GM19455 (cell line): Measurements from ENCODE around the gene DACH1.

Source experiments
- ATAC-seq: cut with Tn5 transposase; IDR thresholded peaks from one replicate; pipeline ENCODE4 v1.9.1; 2021; ENCODE audit not compliant: unreplicated experiment

The DACH1 gene

DNA sequence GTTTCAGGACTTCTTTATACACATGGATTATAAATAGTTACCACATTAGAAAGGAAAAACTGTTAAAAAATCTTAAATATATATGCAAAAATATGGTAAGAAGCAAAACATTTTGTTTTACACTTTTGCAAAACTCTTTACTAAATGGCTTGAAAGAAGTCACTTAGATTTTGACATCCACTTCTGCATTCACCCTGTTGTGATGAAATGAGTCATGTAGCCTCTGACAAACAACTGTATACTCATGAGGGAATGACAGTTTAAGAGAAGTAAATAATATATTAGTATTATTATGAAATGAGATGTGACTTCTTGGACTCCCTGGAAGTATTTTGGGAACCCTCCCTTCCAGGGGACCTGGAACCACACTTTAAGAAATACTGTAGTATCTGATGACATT is 275.6 kb downstream of the DACH1 start:
- ATAC-seq = no peak

DNA sequence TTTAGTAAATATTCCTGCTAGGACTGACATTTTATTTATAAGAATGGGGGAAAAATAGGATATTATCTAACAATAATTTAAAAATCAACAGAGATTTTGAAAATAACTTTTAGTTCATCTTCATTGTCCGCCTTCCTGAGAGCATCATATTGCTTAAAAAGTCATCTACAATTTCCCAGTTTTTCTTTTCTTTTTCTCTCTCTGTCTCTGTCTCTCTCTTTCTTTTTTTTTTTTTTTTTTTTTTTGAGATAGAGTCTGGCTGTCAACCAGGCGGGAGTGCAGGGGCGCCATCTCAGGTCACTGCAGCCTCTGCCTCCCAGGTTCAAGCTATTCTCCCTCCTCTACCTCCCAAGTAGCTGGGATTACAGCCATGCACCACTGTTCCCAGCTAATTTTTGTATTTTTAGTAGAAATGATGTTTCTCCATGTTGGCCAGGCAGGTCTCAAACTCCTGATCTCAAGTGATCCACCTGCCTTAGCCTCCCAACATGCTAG is 276.3 kb downstream of the DACH1 start:
- no peak for ATAC-seq

DNA sequence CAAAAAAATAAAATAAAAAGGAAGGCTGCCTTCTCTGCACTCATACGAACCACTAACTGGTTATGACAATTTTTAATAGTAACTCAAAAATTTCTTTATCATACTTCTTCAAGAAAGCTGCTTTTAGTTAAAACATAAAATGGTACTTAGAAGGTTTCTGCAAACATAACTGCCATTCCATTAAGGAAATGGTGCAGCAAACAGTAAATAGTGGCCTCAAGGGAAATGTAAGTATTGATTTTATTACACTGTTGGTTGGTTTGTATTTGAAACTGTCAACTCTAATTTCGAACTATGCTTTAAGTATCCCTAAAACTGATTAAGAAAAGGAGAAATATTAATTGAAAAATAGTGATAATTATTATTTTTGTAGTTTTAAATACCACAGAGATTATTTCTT is 278.0 kb downstream of the DACH1 start:
- no peak for ATAC-seq

DNA sequence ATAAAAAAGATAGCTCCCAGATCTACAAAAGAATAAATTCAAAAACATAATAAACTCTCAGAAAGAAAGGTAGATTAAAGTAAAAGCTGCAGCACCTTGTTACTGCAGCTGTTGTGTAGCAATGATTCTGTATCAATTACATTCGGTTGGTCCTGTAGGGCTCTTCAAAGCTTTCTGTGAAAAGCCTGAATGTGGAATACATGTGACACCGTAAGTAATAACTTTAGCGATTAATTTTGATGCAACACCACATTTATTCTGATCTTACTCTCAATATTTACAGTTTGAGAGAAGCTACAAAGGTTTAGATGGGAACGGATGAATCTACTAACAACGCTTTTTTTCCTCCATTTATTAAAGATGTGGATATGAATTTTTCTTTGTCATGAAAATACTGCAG is 279.2 kb downstream of the DACH1 start:
- ATAC-seq = no peak

DNA sequence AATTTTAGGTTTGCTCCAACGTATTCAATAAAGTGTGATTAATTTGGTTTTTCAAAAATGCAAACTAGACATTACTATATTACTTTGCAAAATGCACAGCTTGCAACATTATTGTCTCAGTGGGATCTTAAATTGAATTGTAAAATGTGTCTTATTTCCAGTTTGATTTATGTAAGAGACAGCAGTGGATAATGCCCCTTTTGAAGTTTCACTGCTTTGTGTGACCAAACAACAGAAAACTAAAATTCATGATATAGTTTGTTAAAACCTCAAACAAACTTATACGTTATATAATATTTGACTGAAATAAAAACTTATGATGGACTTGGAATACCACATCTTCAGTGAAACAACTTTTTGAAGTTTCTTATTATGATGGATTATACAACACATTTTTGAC is 279.8 kb downstream of the DACH1 start:
- no peak for ATAC-seq

DNA sequence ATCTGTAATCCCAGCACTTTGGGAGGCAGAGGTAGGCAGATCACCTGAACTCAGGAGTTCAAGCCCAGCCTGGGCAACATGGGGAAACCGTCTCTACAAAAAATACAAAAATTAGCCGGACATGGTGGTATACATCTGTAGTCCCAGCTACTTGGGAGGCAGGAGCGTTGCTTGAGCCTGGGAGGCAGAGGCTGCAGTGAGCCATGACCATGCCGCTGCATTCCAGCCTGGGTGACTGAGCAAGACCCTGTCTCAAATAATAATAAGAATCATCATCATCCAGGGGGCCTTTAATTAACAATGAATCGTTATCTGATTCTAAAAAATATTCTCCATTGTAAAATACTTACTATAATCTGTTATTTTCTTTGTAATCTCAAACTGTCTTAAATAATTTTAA is 283.4 kb downstream of the DACH1 start:
- no peak for ATAC-seq

DNA sequence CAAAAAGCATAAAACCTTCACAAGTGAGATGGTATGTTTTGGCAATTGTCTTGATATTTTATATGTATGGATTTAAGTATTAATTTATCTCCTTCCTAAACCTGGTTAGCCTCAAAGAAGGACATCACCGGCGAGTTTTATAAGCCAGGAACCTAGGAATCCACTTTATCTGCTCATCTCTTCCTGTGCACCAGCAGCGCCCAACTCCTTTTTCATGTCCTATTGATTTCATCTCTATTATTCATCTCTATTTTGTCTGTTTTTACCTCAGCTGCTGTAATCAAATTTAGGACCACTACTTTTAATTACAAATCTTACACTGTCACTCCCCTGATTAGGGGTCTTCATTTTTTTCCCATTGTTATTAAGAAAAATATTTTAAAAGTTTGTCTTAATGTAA is 286.4 kb downstream of the DACH1 start:
- no peak for ATAC-seq

DNA sequence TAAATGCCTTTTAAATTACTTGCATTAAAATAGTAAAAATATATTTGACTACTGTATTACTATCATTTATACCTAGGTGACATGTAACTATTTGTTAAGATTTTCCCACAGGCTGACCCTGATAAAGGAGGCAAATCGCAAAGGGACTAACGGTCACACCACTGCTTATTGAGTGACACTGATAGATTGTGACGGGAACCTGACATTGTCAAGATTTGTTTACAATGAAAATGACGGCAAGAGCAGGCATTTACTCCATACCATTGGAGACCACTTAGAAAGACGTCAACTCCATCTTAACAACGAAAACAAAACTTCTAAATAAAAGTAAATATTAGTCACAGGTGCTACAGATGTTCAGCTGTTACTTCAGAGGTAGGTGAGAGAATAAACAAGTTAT is 289.0 kb downstream of the DACH1 start:
- no peak for ATAC-seq

DNA sequence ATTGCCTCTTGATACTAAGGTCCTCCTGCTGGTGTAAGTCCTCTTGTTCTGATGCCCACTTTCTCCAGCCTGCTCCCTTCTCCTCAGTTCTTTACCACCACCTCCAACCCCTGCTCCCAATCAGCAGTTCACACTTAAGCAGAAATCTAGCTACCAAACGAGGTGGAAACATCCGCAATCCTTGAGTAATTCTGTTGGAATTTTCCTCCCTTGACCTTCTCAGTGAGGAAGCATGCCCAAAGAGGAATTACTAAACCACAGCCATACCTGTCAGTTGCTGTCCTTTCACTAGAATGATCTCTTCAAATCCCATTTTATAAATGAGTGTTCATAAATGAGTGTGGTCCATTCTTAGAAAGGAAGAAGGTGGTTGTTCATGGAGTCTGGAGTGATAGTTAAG is 289.9 kb downstream of the DACH1 start:
- ATAC-seq = no peak

DNA sequence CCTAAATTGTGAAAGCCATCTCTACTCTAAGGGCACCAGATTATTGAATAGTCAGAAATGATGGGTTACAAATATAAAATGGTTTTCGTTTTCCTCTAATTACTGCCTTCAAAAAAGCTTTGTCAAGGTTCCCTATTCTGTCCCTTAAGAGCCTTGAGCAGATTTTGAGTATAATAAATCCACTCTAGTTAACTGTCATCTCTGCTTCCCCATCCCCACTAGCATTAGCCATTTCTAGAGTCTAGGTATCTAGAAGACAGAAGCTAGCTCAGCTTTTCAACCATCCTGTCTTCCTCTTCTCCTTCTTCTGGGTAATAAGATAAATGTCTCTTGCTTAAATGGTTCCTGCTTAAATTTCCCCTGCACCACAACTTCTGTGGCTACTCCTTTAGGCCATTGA is 290.4 kb downstream of the DACH1 start:
- ATAC-seq = no peak

DNA sequence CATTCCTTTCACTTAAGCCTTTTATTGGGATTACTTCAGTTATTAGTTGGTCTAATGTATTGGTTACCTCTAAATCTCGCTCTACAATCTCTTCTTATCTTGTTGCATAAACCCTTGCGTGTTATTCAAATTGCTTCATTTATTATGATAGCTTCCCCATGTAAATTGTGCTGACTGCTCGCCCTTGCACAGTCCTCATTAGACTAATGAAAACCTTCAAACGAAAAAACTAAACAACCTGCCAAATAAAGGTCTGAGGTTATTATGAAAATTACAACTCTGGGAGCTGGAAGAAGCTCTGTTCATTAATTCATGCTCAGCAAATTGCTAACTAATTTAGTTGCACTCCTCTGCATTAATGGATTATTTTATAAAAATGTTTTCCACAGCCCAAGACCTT is 320.1 kb downstream of the DACH1 start:
- no peak for ATAC-seq

DNA sequence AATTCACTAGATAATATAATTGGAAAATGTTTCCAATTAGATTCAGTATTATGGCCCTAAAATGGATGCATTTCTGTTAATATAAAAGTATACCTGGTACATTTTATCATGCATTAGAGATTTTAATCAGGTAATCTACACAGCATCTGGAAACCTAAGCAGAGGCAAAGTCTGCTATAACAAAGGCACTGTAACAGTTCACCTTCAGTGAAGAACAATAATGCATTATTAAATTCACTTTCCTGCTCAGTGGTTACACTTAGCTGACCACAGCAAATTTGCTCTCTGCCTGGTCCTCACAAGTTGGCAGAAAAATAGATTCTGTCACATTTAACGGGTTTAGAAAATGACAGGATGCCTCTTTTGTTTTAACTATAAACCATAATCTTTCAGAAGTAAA is 326.9 kb downstream of the DACH1 start:
- ATAC-seq = no peak

DNA sequence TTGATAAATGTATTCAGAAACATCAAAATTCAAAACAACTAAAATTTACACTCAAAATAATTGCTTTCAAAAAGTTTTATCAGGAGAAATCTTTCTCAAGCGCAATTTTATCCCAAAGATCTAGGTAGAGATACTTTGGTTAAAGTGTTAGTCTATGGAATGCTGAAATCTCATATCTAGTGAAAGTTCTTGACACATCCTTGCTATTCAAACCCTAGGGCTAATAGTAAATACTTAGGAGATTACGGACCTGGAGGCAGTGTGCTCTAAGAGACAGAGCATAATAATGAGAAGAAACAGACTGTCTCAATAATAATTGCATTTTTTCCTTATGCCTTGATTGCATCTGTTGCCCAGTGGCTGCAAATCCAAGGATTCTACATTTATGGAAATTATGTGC is 330.8 kb downstream of the DACH1 start:
- no peak for ATAC-seq

DNA sequence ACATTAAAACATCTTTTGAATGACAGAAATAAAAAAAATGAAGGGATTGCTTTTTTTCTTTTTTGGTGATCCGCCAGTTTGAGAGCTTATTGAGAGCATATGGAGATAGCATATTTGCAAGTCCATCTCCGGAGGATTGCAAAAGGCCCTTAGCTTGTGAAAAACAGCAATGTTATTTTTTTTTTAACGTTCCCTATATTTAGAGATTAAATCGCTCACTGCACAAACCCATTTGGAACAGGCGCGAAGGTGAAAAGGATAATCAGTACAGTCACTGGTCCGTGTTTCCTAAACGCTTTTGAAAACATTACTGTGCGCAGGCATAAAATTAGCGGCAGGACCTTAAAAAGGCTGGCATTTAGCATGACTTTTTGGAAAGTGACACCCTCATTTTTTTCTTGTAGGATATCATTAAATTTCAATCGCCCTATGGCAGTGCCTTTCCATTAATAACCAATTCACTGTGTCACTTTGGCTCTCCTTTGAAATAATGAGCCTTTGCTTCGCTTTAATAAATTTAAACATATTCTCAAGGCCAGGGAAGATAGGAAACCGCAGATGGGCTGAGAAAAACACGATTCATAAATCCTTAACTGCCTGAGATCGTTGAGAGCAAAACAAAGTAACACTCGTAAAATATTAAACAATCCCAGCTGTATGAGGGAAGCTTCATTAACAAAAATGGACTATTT is 342.2 kb downstream of the DACH1 start:
- no peak for ATAC-seq

DNA sequence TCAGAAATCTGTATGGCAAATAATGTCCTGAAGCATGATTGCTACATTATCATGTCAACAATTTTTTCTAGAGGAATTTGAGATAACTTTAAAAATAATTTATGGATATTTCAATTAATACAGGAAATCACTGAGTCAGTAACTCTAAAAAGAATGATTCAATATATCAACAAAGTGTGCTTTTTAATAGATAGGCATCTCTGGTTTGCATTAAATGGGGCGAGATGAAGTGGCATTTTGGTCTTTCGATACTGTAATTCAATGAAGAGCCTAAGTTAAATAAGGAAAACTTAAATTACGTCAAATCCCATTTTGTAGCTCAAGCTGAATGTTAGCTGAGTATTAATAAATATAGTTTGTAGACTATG is 342.8 kb downstream of the DACH1 start:
- no peak for ATAC-seq

DNA sequence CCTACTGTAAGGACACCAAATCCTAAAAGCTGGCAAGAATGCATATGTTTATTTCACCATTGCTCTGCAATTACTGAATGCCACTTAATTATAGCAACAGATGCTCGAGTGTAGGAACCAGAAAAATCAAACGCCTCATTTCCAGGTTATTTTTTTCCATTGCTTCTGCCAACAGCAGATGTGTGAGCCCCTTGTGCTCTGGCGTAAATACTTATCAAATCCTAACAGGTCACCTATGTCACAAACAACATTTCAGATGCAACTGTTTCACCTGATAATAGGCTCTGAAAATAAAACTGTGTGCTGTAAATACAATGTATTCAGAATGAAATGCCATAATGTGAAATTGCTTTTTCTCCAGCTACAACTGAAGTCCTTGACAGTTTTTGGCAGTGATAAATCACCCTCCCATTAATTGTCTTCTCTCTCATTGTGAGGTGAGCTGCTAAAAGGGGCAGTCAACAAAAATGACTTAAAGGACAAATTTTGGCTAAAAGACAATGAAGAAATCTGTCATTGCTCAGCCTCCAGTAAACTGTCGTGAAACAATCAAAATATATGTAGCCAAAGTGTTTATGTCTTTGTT is 344.0 kb downstream of the DACH1 start:
- ATAC-seq = no peak

DNA sequence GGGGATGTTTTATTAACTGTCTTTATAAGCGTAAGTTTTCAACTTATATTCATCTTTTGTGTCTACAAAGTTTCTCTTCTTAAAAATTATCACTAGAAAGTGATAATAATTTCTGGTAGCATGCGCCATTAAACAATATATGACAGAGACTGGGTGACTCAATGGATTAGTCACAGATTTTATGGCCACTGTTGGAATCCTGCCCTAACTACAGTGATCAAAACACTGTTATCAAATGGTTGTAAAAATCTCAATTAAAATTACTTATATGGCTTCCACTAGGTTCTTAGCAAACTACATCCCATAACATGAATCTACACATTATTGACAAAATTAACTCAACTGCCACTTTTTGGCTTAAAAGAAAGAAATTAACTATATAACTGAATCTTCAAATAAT is 350.0 kb downstream of the DACH1 start:
- ATAC-seq = no peak

DNA sequence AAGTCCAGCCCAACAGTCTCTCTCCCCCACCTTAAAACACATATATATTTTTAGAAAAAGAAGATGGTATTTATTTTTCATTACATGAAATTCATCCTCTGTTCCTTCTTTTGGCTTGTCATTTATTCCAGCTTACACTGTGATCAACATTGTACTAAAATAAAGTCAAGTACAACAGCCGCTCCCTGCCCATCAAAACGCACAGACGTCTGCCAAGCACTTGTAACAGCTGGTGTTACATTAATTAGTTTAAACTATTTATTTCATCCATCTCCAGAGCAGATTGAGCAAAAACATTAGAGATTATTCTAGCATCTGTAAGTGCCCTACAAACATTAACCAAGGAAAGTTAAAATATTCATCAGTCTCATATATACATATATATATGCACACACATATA is 350.5 kb downstream of the DACH1 start:
- no peak for ATAC-seq

DNA sequence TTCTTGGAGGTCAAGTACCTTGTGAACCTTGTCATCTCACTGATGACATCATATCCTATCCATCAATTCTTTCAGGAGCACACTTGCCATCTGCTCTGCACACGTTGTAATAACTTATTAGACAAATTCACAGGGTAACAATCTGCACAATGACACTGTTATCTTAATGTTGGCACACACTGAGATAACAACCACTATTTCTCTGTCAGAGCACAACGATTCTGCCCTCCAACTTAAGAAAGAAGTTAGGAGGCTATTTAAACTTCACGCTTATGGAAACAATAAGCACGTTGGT is 351.3 kb downstream of the DACH1 start:
- ATAC-seq = no peak

DNA sequence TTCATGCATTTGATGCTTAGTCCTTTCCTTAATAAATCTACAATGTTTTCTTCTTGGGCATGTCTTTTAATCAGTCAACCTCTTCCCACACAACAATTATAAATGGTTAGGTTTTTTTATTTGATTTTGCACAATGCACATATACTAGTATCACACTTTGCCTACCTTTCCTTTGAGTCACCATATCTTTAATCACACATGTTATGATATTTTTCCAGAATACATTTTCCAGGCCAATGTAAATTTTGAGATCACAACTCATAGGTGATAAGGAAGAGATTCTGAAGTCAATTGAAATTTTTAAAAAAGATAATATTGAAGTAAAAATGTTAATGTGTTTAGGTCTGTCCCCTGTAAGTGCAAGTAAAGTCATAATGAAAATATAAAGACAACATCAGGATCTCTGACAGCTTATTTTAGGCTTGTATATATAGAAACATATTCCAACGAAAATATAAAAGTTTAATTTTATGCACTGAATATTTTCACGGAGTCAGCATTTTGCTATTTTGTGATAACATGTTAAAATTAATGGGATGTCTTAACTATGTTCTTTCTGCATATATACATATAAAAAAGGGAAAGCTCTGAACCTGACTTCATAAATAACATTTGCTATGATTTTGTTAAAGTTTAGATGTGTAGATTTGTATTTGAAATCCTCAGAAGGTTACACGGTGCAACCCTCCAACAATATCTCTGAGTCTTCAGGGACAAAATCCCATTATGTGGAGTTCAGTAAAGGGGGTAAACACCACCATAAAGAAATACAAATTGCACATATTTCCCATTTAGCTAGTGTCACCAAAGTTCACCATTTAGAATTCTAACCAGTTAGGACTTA is 351.9 kb downstream of the DACH1 start:
- ATAC-seq = no peak

DNA sequence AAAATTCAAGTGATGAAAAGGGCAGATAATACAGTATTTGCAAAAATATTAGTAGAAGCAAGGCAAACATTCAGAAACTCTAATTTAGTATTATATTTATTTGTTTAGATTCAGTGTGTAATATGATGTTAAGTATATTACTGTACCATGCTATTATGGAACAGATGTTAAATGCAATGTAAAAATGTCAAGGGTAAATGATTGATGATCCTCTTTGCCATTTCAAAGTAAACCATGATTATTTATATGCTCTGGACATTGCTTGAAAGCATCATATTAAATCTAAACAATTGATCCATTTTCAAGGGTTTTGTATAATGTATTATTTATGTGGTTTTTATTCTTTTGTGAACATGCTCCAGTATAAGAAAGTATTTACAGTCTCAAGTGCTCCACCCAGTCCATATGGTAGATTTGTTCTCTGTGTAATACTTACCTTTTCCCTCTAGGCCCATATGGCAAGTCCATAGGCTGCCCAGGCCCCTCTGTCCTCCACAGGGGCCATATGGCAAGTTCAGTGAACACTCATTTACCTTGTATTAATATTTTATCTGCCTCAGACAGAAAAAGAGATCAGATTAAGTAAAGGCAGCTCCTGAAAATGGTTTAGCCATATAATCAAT is 353.5 kb downstream of the DACH1 start:
- ATAC-seq = no peak

DNA sequence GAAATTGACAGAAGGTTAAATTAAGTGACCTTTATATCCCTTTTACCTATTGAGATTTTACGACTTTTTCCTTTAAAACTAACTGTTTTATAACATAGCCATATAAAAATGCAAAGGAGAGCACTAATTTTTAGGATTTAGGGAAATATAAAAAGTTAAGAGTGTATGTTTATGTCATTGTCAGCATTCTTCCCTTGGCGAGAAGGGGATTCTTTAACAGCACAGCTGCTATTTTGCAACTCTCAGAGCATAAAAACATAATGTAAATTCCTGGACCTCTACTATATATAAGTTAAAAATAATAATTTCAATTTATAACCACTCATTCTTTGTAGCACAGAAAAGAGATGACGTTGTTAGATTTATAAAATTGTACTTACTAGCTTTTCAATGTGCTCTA is 363.2 kb downstream of the DACH1 start:
- ATAC-seq = no peak
